Measurements from ENCODE around the gene GPC5. TPM values are rescaled to one million over a fixed set of nuclear protein-coding genes. Genes with fewer than 3 reads are reported as not detected.

GPC5 gene
- total RNA-seq, 4 donors from 2014 or later: not detected

GRCh38 chr13:91359631-91360030 lies 38.8 kb upstream of the GPC5 start:
- in situ Hi-C loops (cut with MboI; ENCODE audit: low sequenced_read_pairs in 4 of 4): no loop called here
- TF ChIP-seq POLR2A (IDR thresholded peaks at IDR 0.05) (no peak), CTCF (IDR thresholded peaks at IDR 0.05 in 4 of 5, conservative IDR thresholded peaks at IDR 0.05 in 1 of 5) (no peak)
- intact Hi-C loops (cut with DNase I; ENCODE audit: low total_unique reads): no loop called here

GRCh38 chr13:91360246-91360751 lies 38.1 kb upstream of the GPC5 start:
- ATAC-seq (no peak), DNase-seq (no peak)
- Histone ChIP-seq H3K4me1 (no peaks in the 10 kb centered on the region), H3K9me3 (no peaks in the 10 kb centered on the region), H3K27ac (no peak overlapping the region), H3K36me3 (peaks cover 0 to 5% of the 10 kb centered on the region in 2 donors), H3K27me3 (no peaks in the 10 kb centered on the region), H3K4me3 (no peak overlapping the region)
- TF ChIP-seq CTCF (IDR thresholded peaks at IDR 0.05 in 4 of 5, conservative IDR thresholded peaks at IDR 0.05 in 1 of 5) (no peak), POLR2A (IDR thresholded peaks at IDR 0.05) (no peak)
- intact Hi-C loops (cut with DNase I; ENCODE audit: low total_unique reads) (no loop called here), in situ Hi-C loops (cut with MboI; ENCODE audit: low sequenced_read_pairs in 4 of 4) (no loop called here)

More at GRCh38 chr13:91359631-91360030, 38.8 kb upstream of the GPC5 start:
- H3K4me3 ChIP-seq: no peak overlapping the region
- no peaks in the 10 kb centered on the region for H3K9me3 ChIP-seq
- DNase-seq (no peak), ATAC-seq (no peak)
- no peaks in the 10 kb centered on the region for H3K27me3 ChIP-seq
- H3K4me1 ChIP-seq: no peaks in the 10 kb centered on the region
- no peak overlapping the region for H3K27ac ChIP-seq
- peaks cover 0 to 11% of the 10 kb centered on the region in 2 donors for H3K36me3 ChIP-seq

- DNase-seq (no peak), ATAC-seq (no peak)
- intact Hi-C loops (cut with DNase I; ENCODE audit: low total_unique reads): no loop called here
- TF ChIP-seq POLR2A (IDR thresholded peaks at IDR 0.05) (no peak), CTCF (IDR thresholded peaks at IDR 0.05 in 4 of 5, conservative IDR thresholded peaks at IDR 0.05 in 1 of 5) (no peak)
- Histone ChIP-seq H3K27me3 (no peaks in the 10 kb centered on the region), H3K36me3 (no peaks in the 10 kb centered on the region), H3K4me1 (no peaks in the 10 kb centered on the region), H3K27ac (no peak overlapping the region), H3K4me3 (no peak overlapping the region), H3K9me3 (no peaks in the 10 kb centered on the region)
- in situ Hi-C loops (cut with MboI; ENCODE audit: low sequenced_read_pairs in 4 of 4): no loop called here
These were observed 36.6 kb upstream of the GPC5 start for GRCh38 chr13:91361755-91362271.

- no peak overlapping the region for H3K27ac ChIP-seq
- no peak overlapping the region for H3K4me3 ChIP-seq
- H3K9me3 ChIP-seq: no peaks in the 10 kb centered on the region
- in situ Hi-C loops (cut with MboI; ENCODE audit: low sequenced_read_pairs in 4 of 4): no loop called here
- ATAC-seq (no peak), DNase-seq (no peak)
- H3K27me3 ChIP-seq: no peaks in the 10 kb centered on the region
- H3K4me1 ChIP-seq: no peaks in the 10 kb centered on the region
- TF ChIP-seq CTCF (IDR thresholded peaks at IDR 0.05 in 4 of 5, conservative IDR thresholded peaks at IDR 0.05 in 1 of 5) (no peak), POLR2A (IDR thresholded peaks at IDR 0.05) (no peak)
- no peaks in the 10 kb centered on the region for H3K36me3 ChIP-seq
- intact Hi-C loops (cut with DNase I; ENCODE audit: low total_unique reads): no loop called here
These were observed 35.5 kb upstream of the GPC5 start for GRCh38 chr13:91362908-91363307.

- no peak for DNase-seq
- no peak for TF ChIP-seq CTCF (IDR thresholded peaks at IDR 0.05 in 4 of 5, conservative IDR thresholded peaks at IDR 0.05 in 1 of 5)
- TF ChIP-seq POLR2A (IDR thresholded peaks at IDR 0.05): no peak
- intact Hi-C loops (cut with DNase I; ENCODE audit: low total_unique reads) (no loop called here), in situ Hi-C loops (cut with MboI; ENCODE audit: low sequenced_read_pairs in 4 of 4) (no loop called here)
- Histone ChIP-seq H3K4me1 (no peaks in the 10 kb centered on the region), H3K4me3 (no peak overlapping the region), H3K36me3 (no peaks in the 10 kb centered on the region), H3K27ac (no peak overlapping the region), H3K9me3 (no peaks in the 10 kb centered on the region), H3K27me3 (no peaks in the 10 kb centered on the region)
- ATAC-seq: no peak
These were observed 30.3 kb upstream of the GPC5 start for GRCh38 chr13:91368101-91368500.

Data from gastrocnemius medialis (tissue), 4 donors.